ENCODE results near the gene UXS1.

The UXS1 gene

GRCh38 chr2:106109675-106110424 is 84.3 kb downstream of the UXS1 start:
- no peak for DNase-seq (ENCODE audit: low read depth)

- DNase-seq (ENCODE audit: low read depth) = no peak
Observed at GRCh38 chr2:106108791-106109190, 85.3 kb downstream of the UXS1 start.

GRCh38 chr2:106108351-106108750 is 85.8 kb downstream of the UXS1 start:
- DNase-seq (ENCODE audit: low read depth) = no peak

GRCh38 chr2:106107509-106108131 is 86.5 kb downstream of the UXS1 start:
- DNase-seq (ENCODE audit: low read depth) = no peak

GRCh38 chr2:106106622-106107508 is 87.2 kb downstream of the UXS1 start:
- no peak for DNase-seq (ENCODE audit: low read depth)

- DNase-seq (ENCODE audit: low read depth) = no peak
Observed at GRCh38 chr2:106105151-106105922, 88.8 kb downstream of the UXS1 start.

GRCh38 chr2:106104332-106105062 is 89.6 kb downstream of the UXS1 start:
- DNase-seq (ENCODE audit: low read depth) = peak; percentile 15

- DNase-seq (ENCODE audit: low read depth) = no peak
Observed at GRCh38 chr2:106099691-106100090, 94.4 kb downstream of the UXS1 start.

GRCh38 chr2:106098664-106099063 is 95.4 kb downstream of the UXS1 start:
- no peak for DNase-seq (ENCODE audit: low read depth)

GRCh38 chr2:106098081-106098480 is 96.0 kb downstream of the UXS1 start:
- DNase-seq (ENCODE audit: low read depth) = no peak

- no peak for DNase-seq (ENCODE audit: low read depth)
Observed at GRCh38 chr2:106097038-106098000, 96.8 kb downstream of the UXS1 start.

GRCh38 chr2:106096299-106097037 is 97.6 kb downstream of the UXS1 start:
- no peak for DNase-seq (ENCODE audit: low read depth)

- peak; percentile 21 for DNase-seq (ENCODE audit: low read depth)
Observed at GRCh38 chr2:106095478-106096298, 98.4 kb downstream of the UXS1 start.

- DNase-seq (ENCODE audit: low read depth) = no peak
Observed at GRCh38 chr2:106094131-106094841, 99.8 kb downstream of the UXS1 start.

- no peak for DNase-seq (ENCODE audit: low read depth)
Observed at GRCh38 chr2:106090916-106091618, 103.0 kb downstream of the UXS1 start.

- no peak for DNase-seq (ENCODE audit: low read depth)
Observed at GRCh38 chr2:106089611-106090010, 104.5 kb downstream of the UXS1 start.

Measured in CMK (cell line).